ENCODE measurements around the gene RPL41. TPM values are rescaled to one million over a fixed set of nuclear protein-coding genes. Genes with fewer than 3 reads are reported as not detected.

Gene RPL41
- total and polyA plus RNA-seq, 4 donors: 979 to 2,155 (median 1,482) TPM

DNA sequence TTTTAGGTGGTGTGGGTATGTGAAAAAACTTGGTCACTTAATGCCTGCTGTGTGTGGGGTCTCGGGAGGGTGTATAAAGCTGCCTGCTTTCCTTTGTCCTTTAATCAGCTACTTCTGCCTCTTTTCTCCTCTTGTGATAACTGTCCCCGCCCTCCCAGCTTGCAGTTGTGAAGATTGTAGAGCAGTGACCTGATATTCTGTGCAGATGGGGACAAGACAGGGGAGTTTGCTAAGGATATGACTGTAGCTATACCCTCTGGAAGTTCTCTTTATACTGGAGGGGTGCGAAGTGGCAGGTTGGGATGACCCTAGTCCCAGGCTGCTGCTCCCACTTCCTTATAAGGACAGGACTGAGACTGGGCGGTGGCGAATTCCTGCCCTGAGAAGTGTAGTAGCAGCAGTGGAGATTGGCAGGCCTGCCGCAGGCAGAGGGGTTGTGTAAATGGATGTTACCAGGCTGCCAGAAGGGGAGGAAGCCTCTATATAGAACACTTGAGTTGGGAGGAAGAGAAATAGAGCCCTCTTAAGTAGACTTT lies 42.6 kb downstream of the RPL41 start:
- Histone ChIP-seq H3K4me1 (ENCODE audit: control insufficient read depth in 4 of 4, insufficient read depth in 4 of 4, low read length in 3 of 4) (peaks cover 3 to 46% (median 39%) of the 10 kb centered on the region in 4 donors), H3K4me3 (ENCODE audit: low read depth in 1 of 3, low read length in 3 of 3) (peak overlapping the region; percentile 73 to 93 (median 92)), H3K9ac (ENCODE audit: low read depth in 1 of 2, low read length in 2 of 2) (peak overlapping the region; percentile 90 to 100), H3K36me3 (ENCODE audit: control insufficient read depth in 4 of 4, insufficient read depth in 3 of 4, low read depth in 1 of 4, low read length in 3 of 4) (peaks cover 18 to 37% (median 36%) of the 10 kb centered on the region in 4 donors), H3K9me3 (ENCODE audit: control insufficient read depth in 4 of 4, low read length in 3 of 4) (no peaks in the 10 kb centered on the region), H3K27ac (ENCODE audit: low read depth in 1 of 2, low read length in 2 of 2) (peak overlapping the region; percentile 90 to 98), H3K27me3 (ENCODE audit: control insufficient read depth in 4 of 4, insufficient read depth in 4 of 4, low read length in 3 of 4) (no peaks in the 10 kb centered on the region)
- peak; percentile 43 for TF ChIP-seq NR2F2 (IDR thresholded peaks at IDR 0.05)
- TF ChIP-seq GABPA (IDR thresholded peaks at IDR 0.05 in 1 of 2, conservative IDR thresholded peaks at IDR 0.05 in 1 of 2): no peak
- TF ChIP-seq FOXA1 (IDR thresholded peaks at IDR 0.05): no peak
- peak in 1 of 2 donors; percentile 4 for TF ChIP-seq RAD21 (IDR thresholded peaks at IDR 0.05)
- TF ChIP-seq, protein P1, sequence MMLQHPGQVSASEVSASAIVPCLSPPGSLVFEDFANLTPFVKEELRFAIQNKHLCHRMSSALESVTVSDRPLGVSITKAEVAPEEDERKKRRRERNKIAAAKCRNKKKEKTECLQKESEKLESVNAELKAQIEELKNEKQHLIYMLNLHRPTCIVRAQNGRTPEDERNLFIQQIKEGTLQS (IDR thresholded peaks at IDR 0.05): no peak
- TF ChIP-seq TAF1 (conservative IDR thresholded peaks at IDR 0.05): peak; percentile 69
- peak; percentile 66 for DNase-seq (ENCODE audit: low spot score)
- WGBS: 3% methylated on average over 6 of the region's 6 CpGs

DNA sequence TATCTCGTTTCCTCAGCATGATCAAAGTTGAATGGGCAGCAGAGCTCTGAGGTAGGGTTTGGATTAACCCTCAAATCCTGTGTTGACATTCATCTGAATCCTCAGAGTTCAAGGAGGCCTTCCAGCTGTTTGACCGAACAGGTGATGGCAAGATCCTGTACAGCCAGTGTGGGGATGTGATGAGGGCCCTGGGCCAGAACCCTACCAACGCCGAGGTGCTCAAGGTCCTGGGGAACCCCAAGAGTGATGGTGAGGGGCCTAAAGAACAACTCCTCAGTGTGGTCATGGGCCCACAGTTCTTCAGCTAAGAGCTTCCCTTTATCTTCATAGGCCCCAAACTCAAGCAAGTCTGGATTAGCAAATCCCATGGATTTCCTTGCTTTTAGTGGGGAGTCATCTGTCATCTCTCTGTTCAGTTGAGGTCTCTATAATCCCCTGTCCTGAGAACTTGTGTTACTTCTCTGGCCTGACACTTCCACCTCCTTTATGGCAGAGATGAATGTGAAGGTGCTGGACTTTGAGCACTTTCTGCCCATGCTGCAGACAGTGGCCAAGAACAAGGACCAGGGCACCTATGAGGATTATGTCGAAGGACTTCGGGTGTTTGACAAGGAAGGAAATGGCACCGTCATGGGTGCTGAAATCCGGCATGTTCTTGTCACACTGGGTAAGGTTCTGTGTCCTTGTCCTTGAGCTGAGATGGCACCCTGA lies 43.2 kb downstream of the RPL41 start:
- no peak for DNase-seq (ENCODE audit: low spot score)
- peaks cover 3 to 46% (median 39%) of the 10 kb centered on the region in 4 donors for H3K4me1 ChIP-seq (ENCODE audit: control insufficient read depth in 4 of 4, insufficient read depth in 4 of 4, low read length in 3 of 4)
- WGBS: 46% methylated on average over 8 of the region's 8 CpGs
- TF ChIP-seq, protein P2, sequence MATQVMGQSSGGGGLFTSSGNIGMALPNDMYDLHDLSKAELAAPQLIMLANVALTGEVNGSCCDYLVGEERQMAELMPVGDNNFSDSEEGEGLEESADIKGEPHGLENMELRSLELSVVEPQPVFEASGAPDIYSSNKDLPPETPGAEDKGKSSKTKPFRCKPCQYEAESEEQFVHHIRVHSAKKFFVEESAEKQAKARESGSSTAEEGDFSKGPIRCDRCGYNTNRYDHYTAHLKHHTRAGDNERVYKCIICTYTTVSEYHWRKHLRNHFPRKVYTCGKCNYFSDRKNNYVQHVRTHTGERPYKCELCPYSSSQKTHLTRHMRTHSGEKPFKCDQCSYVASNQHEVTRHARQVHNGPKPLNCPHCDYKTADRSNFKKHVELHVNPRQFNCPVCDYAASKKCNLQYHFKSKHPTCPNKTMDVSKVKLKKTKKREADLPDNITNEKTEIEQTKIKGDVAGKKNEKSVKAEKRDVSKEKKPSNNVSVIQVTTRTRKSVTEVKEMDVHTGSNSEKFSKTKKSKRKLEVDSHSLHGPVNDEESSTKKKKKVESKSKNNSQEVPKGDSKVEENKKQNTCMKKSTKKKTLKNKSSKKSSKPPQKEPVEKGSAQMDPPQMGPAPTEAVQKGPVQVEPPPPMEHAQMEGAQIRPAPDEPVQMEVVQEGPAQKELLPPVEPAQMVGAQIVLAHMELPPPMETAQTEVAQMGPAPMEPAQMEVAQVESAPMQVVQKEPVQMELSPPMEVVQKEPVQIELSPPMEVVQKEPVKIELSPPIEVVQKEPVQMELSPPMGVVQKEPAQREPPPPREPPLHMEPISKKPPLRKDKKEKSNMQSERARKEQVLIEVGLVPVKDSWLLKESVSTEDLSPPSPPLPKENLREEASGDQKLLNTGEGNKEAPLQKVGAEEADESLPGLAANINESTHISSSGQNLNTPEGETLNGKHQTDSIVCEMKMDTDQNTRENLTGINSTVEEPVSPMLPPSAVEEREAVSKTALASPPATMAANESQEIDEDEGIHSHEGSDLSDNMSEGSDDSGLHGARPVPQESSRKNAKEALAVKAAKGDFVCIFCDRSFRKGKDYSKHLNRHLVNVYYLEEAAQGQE (IDR thresholded peaks at IDR 0.05): no peak
- TF ChIP-seq GABPA (IDR thresholded peaks at IDR 0.05 in 1 of 2, conservative IDR thresholded peaks at IDR 0.05 in 1 of 2): no peak
- TF ChIP-seq YY1 (IDR thresholded peaks at IDR 0.05): no peak
- no peak for TF ChIP-seq RXRA (IDR thresholded peaks at IDR 0.05)
- TF ChIP-seq FOXA2 (IDR thresholded peaks at IDR 0.05): no peak
- TF ChIP-seq, protein P3, sequence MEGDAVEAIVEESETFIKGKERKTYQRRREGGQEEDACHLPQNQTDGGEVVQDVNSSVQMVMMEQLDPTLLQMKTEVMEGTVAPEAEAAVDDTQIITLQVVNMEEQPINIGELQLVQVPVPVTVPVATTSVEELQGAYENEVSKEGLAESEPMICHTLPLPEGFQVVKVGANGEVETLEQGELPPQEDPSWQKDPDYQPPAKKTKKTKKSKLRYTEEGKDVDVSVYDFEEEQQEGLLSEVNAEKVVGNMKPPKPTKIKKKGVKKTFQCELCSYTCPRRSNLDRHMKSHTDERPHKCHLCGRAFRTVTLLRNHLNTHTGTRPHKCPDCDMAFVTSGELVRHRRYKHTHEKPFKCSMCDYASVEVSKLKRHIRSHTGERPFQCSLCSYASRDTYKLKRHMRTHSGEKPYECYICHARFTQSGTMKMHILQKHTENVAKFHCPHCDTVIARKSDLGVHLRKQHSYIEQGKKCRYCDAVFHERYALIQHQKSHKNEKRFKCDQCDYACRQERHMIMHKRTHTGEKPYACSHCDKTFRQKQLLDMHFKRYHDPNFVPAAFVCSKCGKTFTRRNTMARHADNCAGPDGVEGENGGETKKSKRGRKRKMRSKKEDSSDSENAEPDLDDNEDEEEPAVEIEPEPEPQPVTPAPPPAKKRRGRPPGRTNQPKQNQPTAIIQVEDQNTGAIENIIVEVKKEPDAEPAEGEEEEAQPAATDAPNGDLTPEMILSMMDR (IDR thresholded peaks at IDR 0.05; ENCODE audit: low read depth, low read length, missing input control): no peak
- TF ChIP-seq FOXA1 (IDR thresholded peaks at IDR 0.05): no peak
- TF ChIP-seq JUND (IDR thresholded peaks at IDR 0.05): no peak
- TF ChIP-seq HNF4G (IDR thresholded peaks at IDR 0.05): no peak
- TF ChIP-seq, protein P4, sequence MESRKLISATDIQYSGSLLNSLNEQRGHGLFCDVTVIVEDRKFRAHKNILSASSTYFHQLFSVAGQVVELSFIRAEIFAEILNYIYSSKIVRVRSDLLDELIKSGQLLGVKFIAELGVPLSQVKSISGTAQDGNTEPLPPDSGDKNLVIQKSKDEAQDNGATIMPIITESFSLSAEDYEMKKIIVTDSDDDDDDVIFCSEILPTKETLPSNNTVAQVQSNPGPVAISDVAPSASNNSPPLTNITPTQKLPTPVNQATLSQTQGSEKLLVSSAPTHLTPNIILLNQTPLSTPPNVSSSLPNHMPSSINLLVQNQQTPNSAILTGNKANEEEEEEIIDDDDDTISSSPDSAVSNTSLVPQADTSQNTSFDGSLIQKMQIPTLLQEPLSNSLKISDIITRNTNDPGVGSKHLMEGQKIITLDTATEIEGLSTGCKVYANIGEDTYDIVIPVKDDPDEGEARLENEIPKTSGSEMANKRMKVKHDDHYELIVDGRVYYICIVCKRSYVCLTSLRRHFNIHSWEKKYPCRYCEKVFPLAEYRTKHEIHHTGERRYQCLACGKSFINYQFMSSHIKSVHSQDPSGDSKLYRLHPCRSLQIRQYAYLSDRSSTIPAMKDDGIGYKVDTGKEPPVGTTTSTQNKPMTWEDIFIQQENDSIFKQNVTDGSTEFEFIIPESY (IDR thresholded peaks at IDR 0.05): no peak
- no peak for TF ChIP-seq NR2F2 (IDR thresholded peaks at IDR 0.05)
- peak overlapping the region; percentile 73 to 93 (median 92) for H3K4me3 ChIP-seq (ENCODE audit: low read depth in 1 of 3, low read length in 3 of 3)
- H3K27ac ChIP-seq (ENCODE audit: low read depth in 1 of 2, low read length in 2 of 2): peak overlapping the region; percentile 90 to 98
- no peaks in the 10 kb centered on the region for H3K27me3 ChIP-seq (ENCODE audit: control insufficient read depth in 4 of 4, insufficient read depth in 4 of 4, low read length in 3 of 4)
- peak overlapping the region in 1 of 2 donors; percentile 90 for H3K9ac ChIP-seq (ENCODE audit: low read depth in 1 of 2, low read length in 2 of 2)
- H3K36me3 ChIP-seq (ENCODE audit: control insufficient read depth in 4 of 4, insufficient read depth in 3 of 4, low read depth in 1 of 4, low read length in 3 of 4): peaks cover 18 to 44% (median 40%) of the 10 kb centered on the region in 4 donors
- H3K9me3 ChIP-seq (ENCODE audit: control insufficient read depth in 4 of 4, low read length in 3 of 4): no peaks in the 10 kb centered on the region

Data from liver (tissue), 9 donors.